ENCODE results near the gene CXCR6.

CXCR6 gene

DNA sequence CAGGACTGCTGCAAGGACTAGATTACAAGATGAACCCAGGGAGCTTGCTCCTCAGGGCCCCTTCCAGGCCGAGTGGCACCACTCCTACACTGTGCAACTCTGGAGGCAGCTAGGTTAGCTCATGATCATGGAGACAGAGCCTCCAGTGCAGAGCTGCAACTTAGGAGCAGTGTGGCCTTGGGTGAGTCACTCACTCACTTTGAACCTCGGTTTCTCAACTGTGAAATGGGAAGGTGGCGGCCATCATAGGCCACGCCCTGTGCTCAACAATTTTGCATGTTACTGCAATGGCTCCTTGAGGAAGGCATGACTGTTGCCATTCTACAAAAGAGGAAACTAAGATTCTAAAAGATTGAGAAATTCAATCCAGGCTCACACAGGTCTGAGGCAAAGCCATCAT lies 11.2 kb upstream of the CXCR6 start:
- CTCF ChIA-PET = interaction anchor here (0.7 to 1.5 kb wide), 4 partner anchors 22 to 272 kb away, joined by 3 to 4 read pairs (median 4); no protein-coding TSS in a partner anchor

GRCh38 chr3:45933591-45933990 lies 9.7 kb upstream of the CXCR6 start:
- Histone ChIP-seq H3K4me1 (ENCODE audit: control insufficient read depth, insufficient read depth, low read length) (no peaks in the 10 kb centered on the region), H3K4me3 (ENCODE audit: low read depth, low read length) (no peak overlapping the region), H3K9me3 (ENCODE audit: control insufficient read depth, insufficient read depth, low read depth, low read length) (no peaks in the 10 kb centered on the region), H3K27ac (ENCODE audit: extremely low read depth, low read depth, low read length) (no peak overlapping the region), H3K36me3 (ENCODE audit: control insufficient read depth in 2 of 2, insufficient read depth in 1 of 2, low read length in 2 of 2) (peaks cover 0 to 92% of the 10 kb centered on the region in 2 experiments; a peak in 1 of 3 replicates)
- ChIA-PET POLR2A (no interaction called here), CTCF (interaction anchor here (2.6 kb wide), 1 partner anchor 145 kb away, joined by 13 read pairs; no protein-coding TSS in a partner anchor)
- TF ChIP-seq ZNF544 (tag by site-specific recombination; IDR thresholded peaks at IDR 0.05) = no peak
- TF ChIP-seq ZNF148 (tag by site-specific recombination; IDR thresholded peaks at IDR 0.05; ENCODE audit: borderline replicate concordance) = no peak
- TF ChIP-seq ZNF48 (tag by site-specific recombination; IDR thresholded peaks at IDR 0.05) = no peak
- TF ChIP-seq ZNF704 (tag by site-specific recombination; IDR thresholded peaks at IDR 0.05) = no peak

More for the DNA sequence above, 11.2 kb upstream of the CXCR6 start:
- POLR2A ChIA-PET = no interaction called here
- no peak for TF ChIP-seq ZNF423 (tag by site-specific recombination; IDR thresholded peaks at IDR 0.05)
- no peak for TF ChIP-seq ZNF555 (tag by site-specific recombination; conservative IDR thresholded peaks at IDR 0.05)
- TF ChIP-seq ZNF24 (tag by site-specific recombination; IDR thresholded peaks at IDR 0.05) = no peak
- no peak for TF ChIP-seq ZNF670 (tag by site-specific recombination; IDR thresholded peaks at IDR 0.05; ENCODE audit: low read depth)
- TF ChIP-seq ZNF174 (tag by site-specific recombination; IDR thresholded peaks at IDR 0.05) = no peak
- no peak for TF ChIP-seq SCRT2 (tag by site-specific recombination; IDR thresholded peaks at IDR 0.05)
- no peak for TF ChIP-seq ZNF501 (tag by site-specific recombination; IDR thresholded peaks at IDR 0.05)
- no peak for TF ChIP-seq ZNF248 (tag by site-specific recombination; IDR thresholded peaks at IDR 0.05)
- no peak for TF ChIP-seq ZNF324 (tag by site-specific recombination; IDR thresholded peaks at IDR 0.05)
- TF ChIP-seq ZNF302 (tag by site-specific recombination; IDR thresholded peaks at IDR 0.05; ENCODE audit: low read depth) = no peak
- TF ChIP-seq ZNF473 (tag by site-specific recombination; IDR thresholded peaks at IDR 0.05) = no peak
- TF ChIP-seq KLF16 (tag by site-specific recombination; IDR thresholded peaks at IDR 0.05) = no peak
- TF ChIP-seq ZNF311 (tag by site-specific recombination; IDR thresholded peaks at IDR 0.05; ENCODE audit: borderline replicate concordance) = no peak
- TF ChIP-seq ZNF626 (tag by site-specific recombination; IDR thresholded peaks at IDR 0.05) = no peak
- no peak for TF ChIP-seq ZNF488 (tag by site-specific recombination; IDR thresholded peaks at IDR 0.05)
- no peak for TF ChIP-seq ZNF548 (tag by site-specific recombination; IDR thresholded peaks at IDR 0.05)
- TF ChIP-seq HIC1 (tag by site-specific recombination; IDR thresholded peaks at IDR 0.05) = no peak
- TF ChIP-seq TSHZ1 (tag by site-specific recombination; IDR thresholded peaks at IDR 0.05; ENCODE audit: borderline replicate concordance) = no peak
- no peak for TF ChIP-seq ZNF560 (tag by site-specific recombination; IDR thresholded peaks at IDR 0.05; ENCODE audit: borderline replicate concordance)
- H3K9me3 ChIP-seq (ENCODE audit: control insufficient read depth, insufficient read depth, low read depth, low read length) = no peaks in the 10 kb centered on the region
- H3K4me3 ChIP-seq (ENCODE audit: low read depth, low read length) = no peak overlapping the region
- H3K27ac ChIP-seq (ENCODE audit: extremely low read depth, low read depth, low read length) = no peak overlapping the region
- no peaks in the 10 kb centered on the region for H3K4me1 ChIP-seq (ENCODE audit: control insufficient read depth, insufficient read depth, low read length)
- peaks cover 0 to 97% of the 10 kb centered on the region in 2 experiments; a peak in 1 of 3 replicates for H3K36me3 ChIP-seq (ENCODE audit: control insufficient read depth in 2 of 2, insufficient read depth in 1 of 2, low read length in 2 of 2)
